Endothelial cell of umbilical vein (primary cell): ENCODE data around the gene TIAM1. TPM values are rescaled to one million over a fixed set of nuclear protein-coding genes. Genes with fewer than 3 reads are reported as not detected.

Experiments
- BruUV-seq: library from RNA; stranded (reverse); fragments of 400-500 nt; replicated peaks from 2 replicates; lab custom pipeline; 2021; lab: Mats Ljungman, UMichigan
- CTCF ChIA-PET: fragments of 300-600, 350-600 bp; sonication (Branson Sonifier 250); formaldehyde crosslinking; loops from one replicate; lab custom pipeline; 2021; ENCODE audit warnings: antibody characterized with exemption, inconsistent platforms; lab: Charles Lee
- POLR2A ChIA-PET: fragments of 300-600, 350-600 bp; sonication (Branson Sonifier 250); formaldehyde crosslinking; loops from one replicate; lab custom pipeline; 2021; ENCODE audit warnings: antibody characterized with exemption, inconsistent platforms; lab: Charles Lee
- DNase-seq: peaks from one replicate; pipeline ENCODE4 v3.0.0-alpha.2; 2011; ENCODE audit warnings: low read depth, low spot score
- FAIRE-seq: peaks from 2 replicates; lab custom pipeline; 2011; peaks lifted over from hg19 to GRCh38; lab: Jason Lieb, UNC
- H2AFZ ChIP-seq: 2 replicates; pipeline ENCODE4 v1.6.0; 2012; ENCODE audit warnings: low read depth, low read length, control low read depth, inconsistent platforms
- H3K27ac ChIP-seq: 2 replicates; pipeline ENCODE4 v1.5.1; 2011; ENCODE audit warnings: low read depth, mild to moderate bottlenecking, control low read depth, low read length, moderate library complexity; ENCODE audit not compliant: insufficient read depth
- H3K27me3 ChIP-seq, 2 experiments: 2 replicates each; pipeline versions ENCODE4 v1.6.0 to v1.6.1; 2011; ENCODE audit warnings: low read length in 2 of 2, mixed read lengths in 1 of 2; ENCODE audit not compliant: control insufficient read depth in 2 of 2, insufficient read depth in 2 of 2
- H3K36me3 ChIP-seq, 2 experiments: 2 replicates in 1 of 2; 3 replicates in 1 of 2; pipeline ENCODE4 v1.5.1; 2011; ENCODE audit warnings: low read length in 2 of 2, mild to moderate bottlenecking in 1 of 2, moderate library complexity in 1 of 2; ENCODE audit not compliant: control insufficient read depth in 2 of 2, insufficient read depth in 2 of 2; ENCODE audit errors: extremely low read depth in 1 of 2
- H3K4me1 ChIP-seq: 3 replicates; pipeline ENCODE4 v1.5.1; 2011; ENCODE audit warnings: mild to moderate bottlenecking, low read length; ENCODE audit not compliant: control insufficient read depth, insufficient read depth; ENCODE audit errors: extremely low read depth
- H3K4me2 ChIP-seq: 2 replicates; pipeline ENCODE4 v1.6.1; 2011; ENCODE audit warnings: low read length, control low read depth, mixed read lengths; ENCODE audit not compliant: insufficient read depth
- H3K4me3 ChIP-seq, 3 experiments: fragments of 200-600 bp in 1 of 3; sonication (generic), shearing (Covaris generic) in 1 of 3; replicated peaks in 1 of 3; 2 replicates each; pipeline ENCODE4 v1.5.1; 2011 to 2016; ENCODE audit warnings: control low read depth in 3 of 3, low read length in 3 of 3, mild to moderate bottlenecking in 2 of 3, inconsistent platforms in 1 of 3, low read depth in 1 of 3, moderate library complexity in 1 of 3; ENCODE audit not compliant: insufficient read depth in 1 of 3
- H3K79me2 ChIP-seq: 2 replicates; pipeline ENCODE4 v1.6.0; 2012; ENCODE audit warnings: low read length, inconsistent platforms; ENCODE audit not compliant: control insufficient read depth, insufficient read depth
- H3K9ac ChIP-seq: replicated peaks from 2 replicates; pipeline ENCODE3; 2011; ENCODE audit warnings: low read length, control low read depth; ENCODE audit not compliant: insufficient read depth; ENCODE audit errors: extremely low read depth
- H3K9me1 ChIP-seq: replicated peaks from 3 replicates; pipeline ENCODE4 v1.6.0; 2011; ENCODE audit warnings: mild to moderate bottlenecking, low read length; ENCODE audit not compliant: control insufficient read depth, insufficient read depth; ENCODE audit errors: extremely low read depth
- H3K9me3 ChIP-seq: replicated peaks from 2 replicates; pipeline ENCODE4 v1.5.1; 2012; ENCODE audit warnings: low read length, inconsistent platforms; ENCODE audit not compliant: control insufficient read depth, insufficient read depth
- H4K20me1 ChIP-seq: replicated peaks from 2 replicates; pipeline ENCODE3; 2011; ENCODE audit warnings: mild to moderate bottlenecking, low read length; ENCODE audit not compliant: control insufficient read depth, insufficient read depth; ENCODE audit errors: extremely low read depth
- CTCF ChIP-seq, 2 donors: IDR thresholded peaks; 1 replicate in 1 of 2; 2 replicates in 1 of 2; pipeline ENCODE4 v1.5.1; 2011; ENCODE audit warnings: low read length in 2 of 2, mild to moderate bottlenecking in 2 of 2, moderate library complexity in 2 of 2, control low read depth in 1 of 2, inconsistent platforms in 1 of 2, low read depth in 1 of 2; ENCODE audit not compliant: insufficient read depth in 1 of 2; ENCODE audit errors: extremely low read depth in 1 of 2
- EZH2 ChIP-seq: IDR thresholded peaks from 2 replicates; pipeline ENCODE4 v1.6.1; 2012; ENCODE audit warnings: borderline replicate concordance, low read depth, mild to moderate bottlenecking, moderate library complexity, low read length, inconsistent platforms; ENCODE audit not compliant: severe bottlenecking
- FOS ChIP-seq: IDR thresholded peaks from 2 replicates; pipeline ENCODE4 v1.6.1; 2011; ENCODE audit warnings: mild to moderate bottlenecking, low read length, moderate library complexity, borderline replicate concordance; ENCODE audit not compliant: insufficient read depth
- GATA2 ChIP-seq: IDR thresholded peaks from 2 replicates; pipeline ENCODE4 v1.7.0; 2011; ENCODE audit warnings: low read depth, mild to moderate bottlenecking, moderate library complexity, mixed read lengths, low read length; ENCODE audit not compliant: insufficient read length, insufficient read depth
- JUN ChIP-seq: IDR thresholded peaks from 2 replicates; pipeline ENCODE4 v1.6.1; 2011; ENCODE audit warnings: borderline replicate concordance, low read depth; ENCODE audit not compliant: insufficient read length, insufficient read depth
- MYC ChIP-seq: IDR thresholded peaks from one replicate; pipeline ENCODE4 v1.6.1; 2011; ENCODE audit warnings: mild to moderate bottlenecking, low read depth, low read length
- POLR2A ChIP-seq: IDR thresholded peaks from 2 replicates; pipeline ENCODE4 v1.6.1; 2012; ENCODE audit warnings: low read depth, mild to moderate bottlenecking, control low read depth, low read length
- POLR2AphosphoS5 ChIP-seq: IDR thresholded peaks from 2 replicates; pipeline ENCODE4 v1.6.1; 2012; ENCODE audit warnings: low read depth, mild to moderate bottlenecking, control low read depth, low read length, moderate library complexity; ENCODE audit not compliant: insufficient read depth
- dilution Hi-C: fragments of 300-500 bp; cut with MboI; formaldehyde crosslinking; loops from one replicate; pipeline ENCODE4 v1.15.0; 2019; ENCODE audit warnings: low sequenced_read_pairs; ENCODE audit not compliant: extremely low pct_ligation_motif_present
- intact Hi-C: fragments of 100-400 bp; cut with micrococcal nuclease; formaldehyde crosslinking; loops from one replicate; pipeline ENCODE4 v1.10.0; 2022
- polyA plus RNA-seq, 4 experiments: library from polyadenylated mRNA; depleted of rRNA in 3 of 4; stranded (reverse) in 3 of 4; unstranded in 1 of 4; fragments of >200 nt; gene quantifications; 2 replicates each; pipeline versions ENCODE4 v1.2.1 to v1.2.3, GENCODE V29; 2011 to 2012; ENCODE audit warnings: missing spikeins in 1 of 4
- total RNA-seq: library from RNA; stranded (reverse); gene quantifications from 2 replicates; pipeline ENCODE4 v1.2.3, GENCODE V29; 2021

Gene TIAM1
- total and polyA plus RNA-seq, 2 donors (not counting 3 experiments of a cell fraction or from before 2014, with no cell fraction given): 0.21 to 0.86 TPM

GRCh38 chr21:31267644-31268043 is 76.4 kb downstream of the TIAM1 start:
- Histone ChIP-seq H4K20me1 (no peaks in the 10 kb centered on the region), H3K9ac (no peak overlapping the region), H3K9me1 (no peaks in the 10 kb centered on the region), H3K27me3 (no peaks in the 10 kb centered on the region), H3K36me3 (no peaks in the 10 kb centered on the region), H3K9me3 (no peaks in the 10 kb centered on the region), H2AFZ (no peak overlapping the region), H3K27ac (no peak overlapping the region), H3K4me3 (no peak overlapping the region), H3K79me2 (no peaks in the 10 kb centered on the region), H3K4me1 (no peaks in the 10 kb centered on the region), H3K4me2 (no peak overlapping the region)
- no peak for FAIRE-seq
- ChIA-PET POLR2A (no interaction called here), CTCF (interaction anchor here (0.7 kb wide), 1 partner anchor 286 kb away, joined by 3 read pairs; no protein-coding TSS in a partner anchor)
- intact Hi-C loops (no loop called here), dilution Hi-C loops (no loop called here)
- no peak for DNase-seq
- TF ChIP-seq POLR2A (no peak), GATA2 (no peak), MYC (no peak), FOS (no peak)
- no TSS peak for BruUV-seq

- DNase-seq (no peak), FAIRE-seq (no peak)
- no peak overlapping the region for H3K9ac ChIP-seq
- no peaks in the 10 kb centered on the region for H4K20me1 ChIP-seq
- dilution Hi-C loops: no loop called here
- intact Hi-C loops: no loop called here
- no peaks in the 10 kb centered on the region for H3K4me1 ChIP-seq
- CTCF ChIA-PET: no interaction called here
- H2AFZ ChIP-seq: no peak overlapping the region
- H3K4me3 ChIP-seq: no peak overlapping the region
- BruUV-seq: no TSS peak
- no peak overlapping the region for H3K4me2 ChIP-seq
- H3K9me3 ChIP-seq: no peaks in the 10 kb centered on the region
- no peaks in the 10 kb centered on the region for H3K36me3 ChIP-seq
- POLR2A ChIA-PET: no interaction called here
- TF ChIP-seq POLR2AphosphoS5: no peak
- no peak for TF ChIP-seq EZH2
- no peak for TF ChIP-seq FOS
- TF ChIP-seq MYC: no peak
- no peak for TF ChIP-seq JUN
- TF ChIP-seq GATA2: no peak
- no peak for TF ChIP-seq CTCF (IDR thresholded peaks at IDR 0.05; ENCODE audit: extremely low read depth in 1 of 2, insufficient read depth in 1 of 2, low read depth in 1 of 2, low read length in 2 of 2)
- no peak for TF ChIP-seq POLR2A
- H3K9me1 ChIP-seq: no peaks in the 10 kb centered on the region
- no peak overlapping the region for H3K27ac ChIP-seq
- no peaks in the 10 kb centered on the region for H3K27me3 ChIP-seq
- no peaks in the 10 kb centered on the region for H3K79me2 ChIP-seq
These were observed 77.8 kb downstream of the TIAM1 start for GRCh38 chr21:31266241-31266640.
